IMR-90 (cell line): ENCODE measurements around the gene GRB10. TPM values are rescaled to one million over a fixed set of nuclear protein-coding genes. Genes with fewer than 3 reads are reported as not detected.

Experiments used
- ATAC-seq: fragments of 200-7000 bp; cut with Tn5 transposase; 2 replicates; pipeline ENCODE4 v1.9.1; 2020; ENCODE audit warnings: low read depth, mild to moderate bottlenecking, moderate library complexity
- BruUV-seq: library from RNA; stranded (reverse); fragments of 400-500 nt; replicated peaks from 2 replicates; lab custom pipeline; 2021; lab: Mats Ljungman, UMichigan
- CTCF ChIA-PET: fragments of 300-600 bp; formaldehyde crosslinking; extraction: SDS; loops from one replicate; lab custom pipeline; 2021; ENCODE audit warnings: antibody characterized with exemption; lab: Yijun Ruan, JAX
- POLR2A ChIA-PET: fragments of 300-600 bp; sonication (Branson Sonifier 250); formaldehyde crosslinking; loops from one replicate; lab custom pipeline; 2022; ENCODE audit warnings: antibody characterized with exemption; ENCODE audit not compliant: unreplicated experiment; lab: Charles Lee
- DNase-seq: peaks from one replicate; pipeline ENCODE4 v3.0.0; 2013
- H2AFZ ChIP-seq: replicated peaks from 2 replicates; pipeline ENCODE3; 2013; ENCODE audit warnings: low read length, mild to moderate bottlenecking; ENCODE audit not compliant: poor library complexity
- H2AK5ac ChIP-seq: 2 replicates; pipeline ENCODE4 v1.6.1; 2013; ENCODE audit warnings: low read depth, low read length, inconsistent platforms
- H2AK9ac ChIP-seq: replicated peaks from 2 replicates; pipeline ENCODE3; 2013; ENCODE audit warnings: mild to moderate bottlenecking, low read depth, low read length, moderate library complexity; ENCODE audit not compliant: poor library complexity
- H2BK120ac ChIP-seq: 2 replicates; pipeline ENCODE4 v1.6.1; 2013; ENCODE audit warnings: low read depth, low read length, inconsistent platforms
- H2BK15ac ChIP-seq: 3 replicates; pipeline ENCODE4 v1.6.1; 2013; ENCODE audit warnings: low read depth, low read length, inconsistent platforms
- H2BK20ac ChIP-seq: 2 replicates; pipeline ENCODE4 v1.6.1; 2013; ENCODE audit warnings: low read depth, mild to moderate bottlenecking, inconsistent platforms, low read length, moderate library complexity
- H2BK5ac ChIP-seq: 2 replicates; pipeline ENCODE4 v1.6.1; 2013; ENCODE audit warnings: mild to moderate bottlenecking, low read depth, low read length, inconsistent platforms; ENCODE audit not compliant: poor library complexity, severe bottlenecking
- H3K14ac ChIP-seq: replicated peaks from 2 replicates; pipeline ENCODE4 v1.6.1; 2013; ENCODE audit warnings: low read depth, low read length, inconsistent platforms
- H3K18ac ChIP-seq: 2 replicates; pipeline ENCODE4 v1.6.1; 2013; ENCODE audit warnings: low read depth, low read length, control low read depth
- H3K23ac ChIP-seq: 2 replicates; pipeline ENCODE4 v1.6.1; 2013; ENCODE audit warnings: low read depth, low read length, inconsistent platforms
- H3K27ac ChIP-seq: 2 replicates; pipeline ENCODE4 v1.5.1; 2013; ENCODE audit warnings: mild to moderate bottlenecking, control low read depth, low read length; ENCODE audit not compliant: insufficient read depth
- H3K27me3 ChIP-seq: 2 replicates; pipeline ENCODE4 v1.6.1; 2013; ENCODE audit warnings: low read length; ENCODE audit not compliant: control insufficient read depth, insufficient read depth
- H3K36me3 ChIP-seq: 2 replicates; pipeline ENCODE4 v1.6.1; 2013; ENCODE audit warnings: low read length, mixed read lengths; ENCODE audit not compliant: control insufficient read depth, insufficient read depth
- H3K4ac ChIP-seq: 2 replicates; pipeline ENCODE4 v1.6.1; 2013; ENCODE audit warnings: low read depth, low read length, inconsistent platforms
- H3K4me1 ChIP-seq: 2 replicates; pipeline ENCODE4 v1.6.1; 2013; ENCODE audit warnings: low read length, mixed read lengths; ENCODE audit not compliant: control insufficient read depth, insufficient read depth
- H3K4me2 ChIP-seq: 2 replicates; pipeline ENCODE4 v1.6.1; 2013; ENCODE audit warnings: low read depth, mild to moderate bottlenecking, control low read depth, low read length, moderate library complexity
- H3K4me3 ChIP-seq: 2 replicates; pipeline ENCODE4 v1.5.1; 2013; ENCODE audit warnings: low read depth, mild to moderate bottlenecking, control low read depth, low read length, moderate library complexity; ENCODE audit not compliant: insufficient read depth
- H3K56ac ChIP-seq: 2 replicates; pipeline ENCODE4 v1.6.1; 2013; ENCODE audit warnings: low read length, inconsistent platforms; ENCODE audit not compliant: insufficient read depth; ENCODE audit errors: extremely low read depth
- H3K79me1 ChIP-seq, 2 experiments: 2 replicates each; pipeline ENCODE4 v1.6.1; 2013; ENCODE audit warnings: low read length in 2 of 2, inconsistent platforms in 1 of 2, low read depth in 1 of 2
- H3K9ac ChIP-seq: 2 replicates; pipeline ENCODE4 v1.6.1; 2013; ENCODE audit warnings: low read depth, low read length, control low read depth
- H3K9me1 ChIP-seq: 2 replicates; pipeline ENCODE4 v1.6.1; 2013; ENCODE audit warnings: low read length, inconsistent platforms; ENCODE audit not compliant: insufficient read depth
- H3K9me3 ChIP-seq: 2 replicates; pipeline ENCODE4 v1.6.1; 2013; ENCODE audit warnings: low read length; ENCODE audit not compliant: control insufficient read depth, insufficient read depth
- H4K20me1 ChIP-seq: 2 replicates; pipeline ENCODE4 v1.6.1; 2013; ENCODE audit warnings: low read length, inconsistent platforms; ENCODE audit not compliant: insufficient read depth
- H4K5ac ChIP-seq: 2 replicates; pipeline ENCODE4 v1.6.1; 2013; ENCODE audit warnings: mild to moderate bottlenecking, low read depth, low read length, control low read depth
- H4K8ac ChIP-seq, 2 experiments: 2 replicates each; pipeline ENCODE4 v1.6.1; 2013; ENCODE audit warnings: low read depth in 2 of 2, low read length in 2 of 2, control low read depth in 1 of 2, inconsistent platforms in 1 of 2
- H4K91ac ChIP-seq: 2 replicates; pipeline ENCODE4 v1.6.1; 2013; ENCODE audit warnings: low read depth, low read length, inconsistent platforms; ENCODE audit not compliant: insufficient read depth
- BHLHE40 ChIP-seq: fragments of 150-350 bp; IDR thresholded peaks from 2 replicates; pipeline ENCODE4 v1.6.1; 2016; ENCODE audit warnings: mild to moderate bottlenecking, low read depth, low read length
- CEBPB ChIP-seq: IDR thresholded peaks from 2 replicates; pipeline ENCODE4 v1.6.1; 2012; ENCODE audit warnings: low read depth, low read length, improper control_type of control experiment
- CHD1 ChIP-seq: IDR thresholded peaks from 2 replicates; pipeline ENCODE4 v1.6.1; 2012; ENCODE audit warnings: low read depth, low read length, improper control_type of control experiment
- CTCF ChIP-seq: conservative IDR thresholded peaks from 2 replicates; pipeline ENCODE4 v1.5.1; 2012; ENCODE audit warnings: mild to moderate bottlenecking, low read depth, low read length, improper control_type of control experiment
- ELK1 ChIP-seq: fragments of 150-350 bp; IDR thresholded peaks from 2 replicates; pipeline ENCODE4 v1.6.1; 2016; ENCODE audit warnings: low read depth, mild to moderate bottlenecking, low read length, moderate library complexity, borderline replicate concordance
- MAZ ChIP-seq: IDR thresholded peaks from 2 replicates; pipeline ENCODE4 v1.6.1; 2012; ENCODE audit warnings: low read depth, mild to moderate bottlenecking, low read length, improper control_type of control experiment, moderate library complexity, borderline replicate concordance
- MXI1 ChIP-seq: IDR thresholded peaks from 2 replicates; pipeline ENCODE4 v1.6.1; 2012; ENCODE audit warnings: low read depth, mild to moderate bottlenecking, low read length, moderate library complexity, borderline replicate concordance
- RAD21 ChIP-seq: IDR thresholded peaks from 2 replicates; pipeline ENCODE4 v1.6.1; 2012; ENCODE audit warnings: low read length, improper control_type of control experiment
- RCOR1 ChIP-seq: IDR thresholded peaks from 2 replicates; pipeline ENCODE4 v1.6.1; 2012; ENCODE audit warnings: mild to moderate bottlenecking, low read length, improper control_type of control experiment; ENCODE audit not compliant: insufficient replicate concordance
- RFX5 ChIP-seq: IDR thresholded peaks from 2 replicates; pipeline ENCODE4 v1.8.0; 2012; ENCODE audit warnings: low read depth, mild to moderate bottlenecking, low read length, moderate library complexity
- SMC3 ChIP-seq: fragments of 150-350 bp; IDR thresholded peaks from 2 replicates; pipeline ENCODE4 v1.6.1; 2016; ENCODE audit warnings: low read depth, mild to moderate bottlenecking, antibody characterized with exemption, low read length, moderate library complexity
- USF2 ChIP-seq: fragments of 150-350 bp; IDR thresholded peaks from 2 replicates; pipeline ENCODE4 v1.6.1; 2017; ENCODE audit warnings: mild to moderate bottlenecking, antibody characterized with exemption, low read length, low read depth
- WGBS, 2 experiments: methylation state at CpG; one replicate each; pipeline versions ENCODE4 v1.1.5 to v1.1.7; 2013; ENCODE audit warnings: missing lambda C conversion rate in 2 of 2; ENCODE audit not compliant: insufficient read length in 1 of 2; ENCODE audit errors: extremely low coverage in 2 of 2; 5-methylcytosine and 5-hydroxymethylcytosine counted together
- dilution Hi-C: fragments of 300-500 bp; cut with HindIII; formaldehyde crosslinking; loops from one replicate; pipeline ENCODE4 v1.14.3; 2018; ENCODE audit warnings: low sequenced_read_pairs; ENCODE audit not compliant: unreplicated experiment
- in situ Hi-C: fragments of 300-500 bp; cut with MboI; formaldehyde crosslinking; loops from 3 replicates; pipeline ENCODE4 v1.14.3; 2019; ENCODE audit warnings: low sequenced_read_pairs, inconsistent platforms, mixed read lengths
- intact Hi-C: fragments of 100-400 bp; cut with micrococcal nuclease; formaldehyde crosslinking; loops from 2 replicates; pipeline ENCODE4 v1.10.0; 2022
- polyA plus RNA-seq, 3 experiments: library from polyadenylated mRNA; depleted of rRNA; stranded (reverse); fragments of >200 nt; gene quantifications; 2 replicates each; pipeline ENCODE4 v1.2.3, GENCODE V29; 2012; ENCODE audit warnings: low replicate concordance in 1 of 3
- total RNA-seq: library from RNA; depleted of rRNA; stranded (reverse); fragments of >200 nt; gene quantifications from 2 replicates; pipeline ENCODE4 v1.2.3, GENCODE V29; 2012

GRB10 gene
- total and polyA plus RNA-seq, 2 of the 4 experiments (the other 2 are of a cell fraction), result 6.3 to 15.1 TPM

- ATAC-seq, result no peak
- no peak overlapping the region for H2BK20ac ChIP-seq
- no peak overlapping the region for H3K4me2 ChIP-seq
- dilution Hi-C loops (no loop called here), intact Hi-C loops (loop anchor here (5.0 kb wide), 1 partner anchor 460 kb away; no protein-coding TSS in a partner anchor), in situ Hi-C loops (loop anchor here (25.0 kb wide), 1 partner anchor 220 kb away; the partner anchor contains the start of gene FIGNL1)
- H3K4ac ChIP-seq, result no peak overlapping the region
- H3K4me1 ChIP-seq, result peaks cover 3% of the 10 kb centered on the region; the same call in 1 of the 2 replicates
- H3K9me3 ChIP-seq, result no peaks in the 10 kb centered on the region
- peaks cover 3 to 5% of the 10 kb centered on the region in 2 experiments; a peak in 3 of 4 replicates for H3K79me1 ChIP-seq
- no peak overlapping the region for H2BK15ac ChIP-seq
- no TSS peak for BruUV-seq
- H2AFZ ChIP-seq, result no peak overlapping the region
- no peak overlapping the region for H3K14ac ChIP-seq
- TF ChIP-seq RCOR1, result no peak
- no peak for TF ChIP-seq BHLHE40
- no peak for TF ChIP-seq CTCF
- TF ChIP-seq CEBPB, result no peak
- no peak for TF ChIP-seq RFX5
- no peak for TF ChIP-seq MAZ
- TF ChIP-seq SMC3, result no peak
- no peak for TF ChIP-seq ELK1
- TF ChIP-seq MXI1, result no peak
- no peak for TF ChIP-seq RAD21
- TF ChIP-seq USF2, result no peak
- TF ChIP-seq CHD1, result no peak
- no CpG with 5 or more reads among the region's 4 CpGs for WGBS, 2 experiments
- H3K56ac ChIP-seq, result no peak overlapping the region
- ChIA-PET CTCF (no interaction called here), POLR2A (no interaction called here)
- no peak overlapping the region for H2BK120ac ChIP-seq
- no peak overlapping the region for H4K8ac ChIP-seq
- no peak overlapping the region for H3K4me3 ChIP-seq
- H4K20me1 ChIP-seq, result peaks cover 10% of the 10 kb centered on the region; the same call in 1 of the 2 replicates
- peaks cover 3% of the 10 kb centered on the region for H3K36me3 ChIP-seq
- no peak overlapping the region for H2AK5ac ChIP-seq
- H3K9me1 ChIP-seq, result peaks cover under 1% of the 10 kb centered on the region; the same call in 1 of the 2 replicates
- no peak overlapping the region for H4K5ac ChIP-seq
- H3K9ac ChIP-seq, result no peak overlapping the region
- H2BK5ac ChIP-seq, result no peak overlapping the region
- H3K23ac ChIP-seq, result no peak overlapping the region
- no peak overlapping the region for H3K27ac ChIP-seq
- no peak overlapping the region for H3K18ac ChIP-seq
- no peak overlapping the region for H2AK9ac ChIP-seq
- no peak overlapping the region for H4K91ac ChIP-seq
- H3K27me3 ChIP-seq, result no peaks in the 10 kb centered on the region
- DNase-seq, result no peak
These were observed 100.6 kb downstream of the GRB10 start for GRCh38 chr7:50682079-50682478.
